GM15510 (cell line): ENCODE data around the gene SEMA5B.

Experiments
- POLR2A ChIP-seq: IDR thresholded peaks from 3 replicates; pipeline ENCODE4 v1.6.1; 2011; ENCODE audit warnings: borderline replicate concordance; ENCODE audit not compliant: insufficient read length; ENCODE audit errors: extremely low read depth

SEMA5B gene

GRCh38 chr3:122994954-122995353, 32.6 kb downstream of the SEMA5B start:
- no peak for TF ChIP-seq POLR2A

GRCh38 chr3:122993124-122993978, 34.2 kb downstream of the SEMA5B start:
- no peak for TF ChIP-seq POLR2A

- no peak for TF ChIP-seq POLR2A
These were observed 34.9 kb downstream of the SEMA5B start for GRCh38 chr3:122992676-122993075.

DNA sequence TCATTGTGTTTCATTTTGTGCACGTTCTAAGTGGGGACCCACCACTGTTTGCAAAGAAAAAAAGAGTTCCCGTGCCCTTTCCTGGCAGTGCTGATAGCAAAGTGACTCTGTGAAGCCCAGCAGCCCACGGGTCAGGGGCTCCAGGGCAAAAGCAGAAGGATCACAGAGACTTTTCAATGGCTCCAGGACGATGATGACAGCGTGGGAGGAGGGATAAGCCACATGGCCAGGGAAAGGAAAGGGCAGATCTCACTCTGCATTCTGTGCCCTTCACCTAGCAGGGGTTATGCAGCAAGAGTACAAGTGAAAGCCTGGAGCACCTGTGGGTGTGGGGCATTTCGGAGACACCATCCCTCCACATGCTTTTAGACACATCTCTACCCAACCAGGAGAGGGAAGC, 35.4 kb downstream of the SEMA5B start:
- TF ChIP-seq POLR2A = no peak

GRCh38 chr3:122991236-122991985, 36.2 kb downstream of the SEMA5B start:
- no peak for TF ChIP-seq POLR2A

- TF ChIP-seq POLR2A = no peak
These were observed 37.5 kb downstream of the SEMA5B start for GRCh38 chr3:122989856-122990575.

DNA sequence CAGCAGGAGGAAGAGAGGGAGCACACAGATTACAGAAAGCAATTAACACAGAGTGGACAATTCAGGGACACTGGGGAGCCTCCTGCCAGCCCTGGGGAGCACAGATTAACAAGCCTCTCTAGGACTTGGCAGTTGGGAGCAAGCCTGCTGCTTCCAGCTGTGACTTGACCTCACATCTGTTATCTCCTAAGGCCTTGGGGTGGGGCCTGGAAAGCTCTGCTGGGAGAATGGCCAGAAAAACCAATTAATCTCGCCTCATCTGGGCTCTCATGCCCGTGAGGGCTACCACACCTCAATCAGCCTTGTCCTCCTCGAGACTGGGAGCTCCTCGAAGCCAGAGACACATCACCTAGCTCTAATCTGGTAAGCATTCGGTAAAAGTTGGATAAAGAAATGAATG, 39.1 kb downstream of the SEMA5B start:
- no peak for TF ChIP-seq POLR2A

DNA sequence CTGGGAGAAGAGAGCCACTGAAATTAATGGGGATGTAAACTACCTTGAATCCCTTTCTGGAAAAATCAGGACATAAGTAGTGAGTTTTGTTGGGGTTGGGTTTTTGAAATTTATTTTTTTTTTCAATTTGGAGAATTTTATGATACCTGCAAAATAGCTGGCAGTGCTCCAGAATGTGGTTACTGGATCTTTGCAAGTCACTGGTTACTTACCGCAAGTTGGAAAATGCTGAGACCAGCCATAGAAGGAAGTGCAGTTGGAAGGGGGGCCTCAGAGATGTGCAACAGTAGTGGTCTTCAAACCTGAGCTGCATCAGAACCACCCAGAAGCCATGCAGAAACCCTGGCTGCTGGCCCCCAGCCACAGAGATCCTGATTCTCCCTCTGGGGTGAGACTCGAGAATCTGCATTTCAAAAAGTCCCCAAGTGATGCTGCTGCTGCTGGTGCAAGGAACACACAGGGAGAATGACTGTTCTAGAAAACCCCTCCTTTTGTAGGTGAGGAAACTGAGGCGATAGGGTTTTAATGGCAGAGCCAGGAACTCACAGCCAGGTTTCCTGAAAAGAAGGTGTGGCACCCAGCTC, 39.7 kb downstream of the SEMA5B start:
- no peak for TF ChIP-seq POLR2A

- no peak for TF ChIP-seq POLR2A
These were observed 40.3 kb downstream of the SEMA5B start for GRCh38 chr3:122987231-122987630.

DNA sequence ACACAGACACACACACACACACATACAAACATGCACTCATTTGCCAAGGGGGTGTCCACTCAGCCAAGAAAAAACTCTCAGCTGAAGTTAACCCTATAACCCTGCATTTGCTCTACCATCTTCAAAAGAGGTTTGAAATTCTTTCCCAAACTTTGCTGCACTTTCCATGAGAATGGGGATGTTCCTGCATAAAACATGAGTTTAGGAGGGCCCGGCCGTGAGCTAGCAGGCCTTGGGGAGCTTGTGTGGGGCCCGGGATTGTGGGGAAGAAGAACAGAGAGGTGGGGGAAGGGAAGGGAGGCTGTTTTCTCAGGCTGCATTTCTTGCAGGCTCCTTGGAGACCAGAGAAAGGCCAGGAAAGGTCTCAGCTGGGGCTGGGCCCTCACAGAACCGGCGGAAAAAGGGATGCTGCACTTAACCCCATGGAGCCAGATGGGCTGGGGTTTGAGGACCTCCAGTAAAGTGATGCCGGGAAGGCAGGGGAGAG, 40.8 kb downstream of the SEMA5B start:
- TF ChIP-seq POLR2A = no peak

GRCh38 chr3:122985539-122985938, 42.0 kb downstream of the SEMA5B start:
- TF ChIP-seq POLR2A = no peak

DNA sequence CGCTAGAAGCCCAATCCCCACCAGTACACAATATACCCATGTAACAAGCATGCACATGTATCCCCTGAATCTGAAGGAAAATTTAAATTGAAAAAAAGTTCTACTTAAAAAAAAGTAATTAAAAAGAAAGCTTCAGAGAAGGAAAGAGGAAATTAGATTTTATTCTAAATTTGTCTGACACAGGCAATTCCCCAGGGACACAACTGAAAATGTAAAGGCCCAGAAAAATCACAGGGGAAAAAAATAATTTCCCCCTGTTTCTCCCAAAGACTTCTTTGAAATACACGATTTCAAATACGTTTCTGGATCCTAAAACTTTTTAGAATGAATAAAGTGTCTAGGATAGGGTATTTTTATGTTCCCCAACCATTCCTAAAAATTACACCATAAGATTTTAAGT, 42.9 kb downstream of the SEMA5B start:
- no peak for TF ChIP-seq POLR2A

DNA sequence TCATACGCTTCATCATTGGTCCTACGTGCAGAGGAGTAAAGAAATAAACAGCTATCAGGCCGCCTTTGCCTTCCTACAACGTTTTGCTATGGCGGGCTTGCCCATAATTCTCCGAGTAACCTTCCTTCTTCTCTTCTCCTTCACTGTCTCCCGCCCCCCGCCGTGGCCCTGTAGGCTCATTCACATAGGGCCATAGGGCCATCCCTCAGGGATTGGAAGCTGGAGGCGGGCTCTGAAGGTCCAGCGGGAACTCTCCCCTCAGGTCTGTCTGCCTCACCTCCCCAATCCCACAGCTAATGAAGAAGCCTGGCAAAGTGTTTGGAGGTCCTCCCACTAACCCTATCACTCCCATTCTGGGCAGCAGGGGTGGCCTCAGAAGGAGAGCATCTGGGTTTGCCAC, 43.6 kb downstream of the SEMA5B start:
- TF ChIP-seq POLR2A = no peak
